GM12878 (cell line): ENCODE measurements around the gene BTBD9. TPM values are rescaled to one million over a fixed set of nuclear protein-coding genes. Genes with fewer than 3 reads are reported as not detected.

Source experiments
- ATAC-seq: fragments of 200-7000 bp; cut with Tn5 transposase; 3 replicates; pipeline ENCODE4 v1.9.1; 2020; ENCODE audit warnings: mild to moderate bottlenecking, moderate library complexity
- BruUV-seq: library from RNA; stranded (reverse); fragments of 400-500 nt; replicated peaks from 2 replicates; lab custom pipeline; 2021; lab: Mats Ljungman, UMichigan
- CTCF ChIA-PET: fragments of 300-600 bp; sonication (Branson Sonifier 250); formaldehyde crosslinking; extraction: SDS; loops from one replicate; lab custom pipeline; 2021; ENCODE audit warnings: inconsistent platforms; lab: Yijun Ruan, JAX
- POLR2A ChIA-PET: fragments of 350-600 bp; formaldehyde crosslinking; extraction: SDS; loops from one replicate; lab custom pipeline; 2021; ENCODE audit warnings: inconsistent platforms; lab: Charles Lee
- RAD21 ChIA-PET: fragments of 300-600 bp; sonication (Branson Sonifier 250); formaldehyde crosslinking; loops from one replicate; lab custom pipeline; 2023; ENCODE audit warnings: antibody characterized with exemption; ENCODE audit not compliant: unreplicated experiment; lab: Charles Lee
- SMC1A ChIA-PET: fragments of 300-600 bp; sonication (Branson Sonifier 250); formaldehyde crosslinking; loops from one replicate; lab custom pipeline; 2023; ENCODE audit not compliant: unreplicated experiment, uncharacterized antibody; lab: Charles Lee
- DNase-seq: peaks from one replicate; pipeline ENCODE4 v3.0.0-alpha.2; 2011; ENCODE audit warnings: low read depth, low spot score
- FAIRE-seq: peaks from 3 replicates; lab custom pipeline; 2011; peaks lifted over from hg19 to GRCh38; lab: Jason Lieb, UNC
- H2AFZ ChIP-seq: 2 replicates; pipeline ENCODE4 v1.6.0; 2011; ENCODE audit warnings: low read depth, low read length, control low read depth; ENCODE audit not compliant: control insufficient read depth
- H3K27ac ChIP-seq: 2 replicates; pipeline ENCODE4 v1.5.1; 2011; ENCODE audit warnings: control low read depth; ENCODE audit not compliant: control insufficient read depth, insufficient read depth
- H3K27me3 ChIP-seq, 2 experiments: replicated peaks in 1 of 2; 2 replicates each; pipeline versions ENCODE4 v1.6.0 to v1.6.1; 2011; ENCODE audit warnings: low read length in 1 of 2; ENCODE audit not compliant: control insufficient read depth in 2 of 2, insufficient read depth in 2 of 2
- H3K36me3 ChIP-seq, 2 experiments: 2 replicates each; pipeline ENCODE4 v1.5.1; 2011; ENCODE audit warnings: low read length in 1 of 2; ENCODE audit not compliant: control insufficient read depth in 2 of 2, insufficient read depth in 2 of 2
- H3K4me1 ChIP-seq: 2 replicates; pipeline ENCODE4 v1.6.1; 2011; ENCODE audit warnings: mild to moderate bottlenecking, low read length, moderate library complexity, mixed read lengths; ENCODE audit not compliant: control insufficient read depth, insufficient read depth
- H3K4me2 ChIP-seq: 2 replicates; pipeline ENCODE4 v1.6.0; 2011; ENCODE audit warnings: control low read depth; ENCODE audit not compliant: control insufficient read depth, insufficient read depth
- H3K4me3 ChIP-seq: fragments of 200-600 bp; sonication (generic); 2 replicates; pipeline ENCODE4 v1.5.1; 2016
- H3K79me2 ChIP-seq: 2 replicates; pipeline ENCODE4 v1.6.0; 2011; ENCODE audit warnings: low read length; ENCODE audit not compliant: control insufficient read depth, insufficient read depth
- H3K9ac ChIP-seq: 2 replicates; pipeline ENCODE4 v1.8.0; 2011; ENCODE audit warnings: low read length, control low read depth, mixed read lengths; ENCODE audit not compliant: control insufficient read depth, insufficient read depth
- H3K9me3 ChIP-seq: replicated peaks from 3 replicates; pipeline ENCODE4 v1.5.1; 2011; ENCODE audit warnings: mild to moderate bottlenecking, low read length; ENCODE audit not compliant: control insufficient read depth, insufficient read depth
- H4K20me1 ChIP-seq: 2 replicates; pipeline ENCODE4 v1.6.0; 2011; ENCODE audit not compliant: control insufficient read depth, insufficient read depth
- BCLAF1 ChIP-seq: fragments of 450-650 bp; IDR thresholded peaks from 2 replicates; pipeline ENCODE4 v1.6.1; 2017; ENCODE audit warnings: antibody characterized with exemption, mild to moderate bottlenecking, moderate library complexity
- BMI1 ChIP-seq: fragments of 450-650 bp; IDR thresholded peaks from 2 replicates; pipeline ENCODE4 v1.6.1; 2016; ENCODE audit warnings: mild to moderate bottlenecking, moderate library complexity, borderline replicate concordance
- CHD4 ChIP-seq: fragments of 200-600 bp; sonication (generic); IDR thresholded peaks from 2 replicates; pipeline ENCODE4 v1.6.1; 2016; ENCODE audit warnings: mild to moderate bottlenecking
- CREM ChIP-seq: IDR thresholded peaks from 2 replicates; pipeline ENCODE4 v1.6.1; 2014; ENCODE audit warnings: antibody characterized with exemption, low read depth
- E2F8 ChIP-seq: fragments of 450-650 bp; IDR thresholded peaks from 2 replicates; pipeline ENCODE4 v1.6.1; 2018; ENCODE audit warnings: mild to moderate bottlenecking, low read depth, moderate library complexity; ENCODE audit not compliant: partially characterized antibody
- MYB ChIP-seq: fragments of 150-350 bp; IDR thresholded peaks from 2 replicates; pipeline ENCODE4 v1.6.1; 2014; ENCODE audit warnings: mild to moderate bottlenecking, low read depth, low read length, borderline replicate concordance
- MYC ChIP-seq: IDR thresholded peaks from 2 replicates; pipeline ENCODE4 v1.6.1; 2011; ENCODE audit warnings: mild to moderate bottlenecking, low read length, moderate library complexity, inconsistent platforms; ENCODE audit not compliant: insufficient read depth, insufficient replicate concordance, insufficient read length, severe bottlenecking
- POU2F2 ChIP-seq: IDR thresholded peaks from 3 replicates; pipeline ENCODE4 v1.6.1; 2011; ENCODE audit warnings: low read depth, mild to moderate bottlenecking, low read length, borderline replicate concordance
- PRDM15 ChIP-seq: fragments of 450-650 bp; formaldehyde crosslinking; IDR thresholded peaks from 2 replicates; pipeline ENCODE4 v1.4.0; 2020; ENCODE audit warnings: mild to moderate bottlenecking, moderate library complexity
- RUNX3 ChIP-seq: IDR thresholded peaks from 2 replicates; pipeline ENCODE4 v1.6.1; 2012; ENCODE audit warnings: low read length, inconsistent platforms
- TBL1XR1 ChIP-seq: IDR thresholded peaks from 2 replicates; pipeline ENCODE4 v1.6.1; 2012; ENCODE audit warnings: low read depth, low read length, improper control_type of control experiment
- ZNF217 ChIP-seq: fragments of 450-650 bp; IDR thresholded peaks from 2 replicates; pipeline ENCODE4 v1.6.1; 2017; ENCODE audit warnings: antibody characterized with exemption, mild to moderate bottlenecking
- ZNF384 ChIP-seq: IDR thresholded peaks from 2 replicates; pipeline ENCODE4 v1.6.1; 2012; ENCODE audit warnings: low read depth, mild to moderate bottlenecking, low read length, improper control_type of control experiment, borderline replicate concordance
- WGBS: methylation state at CpG from one replicate; pipeline ENCODE4 v1.1.6; 2016; ENCODE audit warnings: low lambda C conversion rate; ENCODE audit not compliant: insufficient replicate concordance, insufficient coverage; ENCODE audit errors: missing lambda C conversion rate; 5-methylcytosine and 5-hydroxymethylcytosine counted together
- in situ Hi-C: fragments of 300-500 bp; cut with MboI; formaldehyde crosslinking; loops from 9 replicates; pipeline ENCODE4 v1.14.3; 2018; ENCODE audit warnings: mixed read lengths
- intact Hi-C: fragments of 100-400 bp; cut with micrococcal nuclease; formaldehyde crosslinking; loops from one replicate; pipeline ENCODE4 v1.14.2; 2022; ENCODE audit not compliant: unreplicated experiment
- polyA plus RNA-seq, 11 experiments: library from polyadenylated mRNA; depleted of rRNA in 4 of 11; unstranded in 6 of 11; stranded (reverse) in 5 of 11; fragments of >200 nt; fragmentation: Nextera tagmentation in 4 of 11; fragmentation: Illumina TruSeq in 1 of 11; extraction: Ambion mirVana in 4 of 11; extraction: Trizol in 1 of 11; gene quantifications; 1 replicate in 1 of 11; 2 replicates in 10 of 11; pipeline versions ENCODE4 v1.2.1 to v1.2.3, GENCODE V29; 2011 to 2016; ENCODE audit warnings: inconsistent platforms in 2 of 11, missing spikeins in 2 of 11, low read depth in 1 of 11
- total RNA-seq, 4 experiments: library from RNA; depleted of rRNA in 3 of 4; stranded (reverse); fragments of >200 nt in 3 of 4; fragmentation: Illumina TruSeq in 1 of 4; extraction: Trizol in 1 of 4; gene quantifications; 2 replicates each; pipeline versions ENCODE4 v1.2.1 to v1.2.3, GENCODE V29; 2013 to 2021

BTBD9 gene
- total and polyA plus RNA-seq, 10 of the 15 experiments (the other 5 are each of a cell fraction or from before 2014, with no cell fraction given), result 0.22 to 8.6 (median 4.6) TPM

- Histone ChIP-seq H4K20me1 (no peaks in the 10 kb centered on the region), H3K27ac (no peak overlapping the region), H3K4me1 (no peaks in the 10 kb centered on the region), H3K36me3 (no peaks in the 10 kb centered on the region), H3K79me2 (no peaks in the 10 kb centered on the region), H3K27me3 (no peaks in the 10 kb centered on the region), H2AFZ (no peak overlapping the region), H3K4me2 (no peak overlapping the region), H3K9ac (no peak overlapping the region), H3K4me3 (no peak overlapping the region), H3K9me3 (no peaks in the 10 kb centered on the region)
- ChIA-PET CTCF (interaction anchor here (0.6 to 0.9 kb wide), 2 partner anchors 10 to 22 kb away, joined by 3 read pairs; no protein-coding TSS in a partner anchor), POLR2A (no interaction called here), RAD21 (no interaction called here), SMC1A (no interaction called here)
- intact Hi-C loops (no loop called here), in situ Hi-C loops (no loop called here)
- no peak for ATAC-seq
- 98% methylated on average over 6 of the region's 6 CpGs for WGBS
- BruUV-seq, result no TSS peak
- TF ChIP-seq MYB (no peak), PRDM15 (CRISPR knock-in tag) (no peak), BCLAF1 (no peak), CHD4 (no peak), POU2F2 (no peak), BMI1 (no peak), CREM (no peak), E2F8 (no peak), TBL1XR1 (no peak), MYC (no peak), ZNF384 (no peak), RUNX3 (no peak), ZNF217 (no peak)
- FAIRE-seq, result no peak
- no peak for DNase-seq
Measured at GRCh38 chr6:38586992-38587391, 52.7 kb downstream of the BTBD9 start.
